GM23338 (cell line): ENCODE measurements around the gene TMEM14B. TPM values are rescaled to one million over a fixed set of nuclear protein-coding genes. Genes with fewer than 3 reads are reported as not detected.

Experiments used
- ATAC-seq: fragments of 200-7000 bp; cut with Tn5 transposase; 3 replicates; pipeline ENCODE4 v1.9.1; 2020
- DNase-seq: peaks from one replicate; pipeline ENCODE4 v3.0.0-alpha.2; 2015; ENCODE audit warnings: low spot score
- H2AFZ ChIP-seq: fragments of 200-600 bp; sonication (generic); 2 replicates; pipeline ENCODE4 v1.8.0; 2016; ENCODE audit warnings: antibody characterized with exemption, mild to moderate bottlenecking, moderate library complexity
- H3F3A ChIP-seq: fragments of 200-600 bp; sonication (generic); replicated peaks from 2 replicates; pipeline ENCODE4 v1.8.0; 2017; ENCODE audit warnings: antibody characterized with exemption, mixed run types, low read depth
- H3K27ac ChIP-seq: fragments of 200-600 bp; sonication (generic); 2 replicates; pipeline ENCODE4 v1.6.1; 2016; ENCODE audit warnings: low read depth
- H3K27me3 ChIP-seq: fragments of 200-600 bp; sonication (generic); 2 replicates; pipeline ENCODE4 v1.8.0; 2016; ENCODE audit warnings: mild to moderate bottlenecking, mixed run types, moderate library complexity; ENCODE audit not compliant: insufficient read depth
- H3K36me3 ChIP-seq: fragments of 200-600 bp; sonication (generic); 2 replicates; pipeline ENCODE4 v1.8.0; 2016; ENCODE audit warnings: mild to moderate bottlenecking; ENCODE audit not compliant: insufficient read depth
- H3K4me1 ChIP-seq: fragments of 200-600 bp; sonication (generic); 2 replicates; pipeline ENCODE4 v1.8.0; 2016; ENCODE audit warnings: mild to moderate bottlenecking, moderate library complexity; ENCODE audit not compliant: insufficient read depth
- H3K4me2 ChIP-seq: fragments of 200-600 bp; sonication (generic); 2 replicates; pipeline ENCODE4 v1.7.1; 2017; ENCODE audit warnings: mixed run types
- H3K4me3 ChIP-seq: fragments of 200-600 bp; sonication (generic); 2 replicates; pipeline ENCODE4 v1.6.1; 2016; ENCODE audit warnings: mixed run types
- H3K79me2 ChIP-seq: fragments of 200-600 bp; sonication (generic); replicated peaks from 2 replicates; pipeline ENCODE4 v1.8.0; 2017; ENCODE audit warnings: mild to moderate bottlenecking; ENCODE audit not compliant: insufficient read depth
- H3K9me2 ChIP-seq: fragments of 200-600 bp; sonication (generic); 2 replicates; pipeline ENCODE4 v1.8.0; 2017; ENCODE audit not compliant: insufficient read depth
- H4K20me1 ChIP-seq: fragments of 200-600 bp; sonication (generic); replicated peaks from 2 replicates; pipeline ENCODE4 v1.8.0; 2017; ENCODE audit warnings: mild to moderate bottlenecking; ENCODE audit not compliant: insufficient read depth
- H3K27ac Mint-ChIP-seq: 2 replicates; pipeline ENCODE4 v1.8.0; 2020; ENCODE audit warnings: inconsistent platforms, mild to moderate bottlenecking, moderate library complexity, mixed read lengths
- H3K27me3 Mint-ChIP-seq: 3 replicates; pipeline ENCODE4 v1.8.0; 2022; ENCODE audit warnings: low read depth, mild to moderate bottlenecking, moderate library complexity, mixed read lengths, inconsistent platforms; ENCODE audit not compliant: insufficient read depth, poor library complexity
- H3K36me3 Mint-ChIP-seq: 3 replicates; pipeline ENCODE4 v1.8.0; 2021; ENCODE audit warnings: low read depth, mild to moderate bottlenecking, inconsistent platforms, moderate library complexity, mixed read lengths
- H3K4me1 Mint-ChIP-seq: 3 replicates; pipeline ENCODE4 v1.8.0; 2020; ENCODE audit warnings: mild to moderate bottlenecking, inconsistent platforms, mixed read lengths
- H3K4me3 Mint-ChIP-seq: 3 replicates; pipeline ENCODE4 v1.8.0; 2021; ENCODE audit warnings: moderate library complexity, mild to moderate bottlenecking, inconsistent platforms, mixed read lengths
- H3K9me3 Mint-ChIP-seq: 3 replicates; pipeline ENCODE4 v1.8.0; 2020; ENCODE audit warnings: moderate library complexity, mild to moderate bottlenecking, inconsistent platforms, mixed read lengths
- CTCF ChIP-seq, 2 experiments: fragments of 200-600 bp in 1 of 2; sonication (generic) in 1 of 2; conservative IDR thresholded peaks; 2 replicates each; pipeline versions ENCODE4 v1.5.1 to v1.6.1; 2016 to 2017; ENCODE audit warnings: antibody characterized with exemption in 2 of 2, low read depth in 2 of 2, mild to moderate bottlenecking in 2 of 2, moderate library complexity in 1 of 2
- ETS1 ChIP-seq: IDR thresholded peaks from 2 replicates; pipeline ENCODE4 v1.6.1; 2016; ENCODE audit warnings: antibody characterized with exemption
- EZH2 ChIP-seq: fragments of 200-600 bp; sonication (generic); IDR thresholded peaks from one replicate; pipeline ENCODE4 v1.8.0; 2017; ENCODE audit warnings: antibody characterized with exemption, mild to moderate bottlenecking, low read depth; ENCODE audit not compliant: unreplicated experiment
- EZH2phosphoT487 ChIP-seq: fragments of 200-600 bp; sonication (generic); IDR thresholded peaks from one replicate; pipeline ENCODE4 v1.8.1; 2018; ENCODE audit warnings: antibody characterized with exemption; ENCODE audit not compliant: unreplicated experiment
- JUNB ChIP-seq: IDR thresholded peaks from one replicate; pipeline ENCODE4 v1.6.1; 2016; ENCODE audit warnings: antibody characterized with exemption; ENCODE audit not compliant: unreplicated experiment
- NANOG ChIP-seq: IDR thresholded peaks from 2 replicates; pipeline ENCODE4 v1.6.1; 2016; ENCODE audit warnings: antibody characterized with exemption, borderline replicate concordance
- REST ChIP-seq: IDR thresholded peaks from one replicate; pipeline ENCODE4 v1.6.1; 2018; ENCODE audit warnings: antibody characterized with exemption; ENCODE audit not compliant: unreplicated experiment
- STAT1 ChIP-seq: IDR thresholded peaks from one replicate; pipeline ENCODE4 v1.6.1; 2016; ENCODE audit warnings: antibody characterized with exemption; ENCODE audit not compliant: unreplicated experiment
- ZNF114 ChIP-seq: fragments of 250-450 bp; sonication (Bioruptor Pico); IDR thresholded peaks from 2 replicates; pipeline ENCODE4 v1.5.0; 2020; ENCODE audit warnings: mild to moderate bottlenecking, moderate library complexity
- ZNF331 ChIP-seq: fragments of 250-450 bp; sonication (Bioruptor Pico); IDR thresholded peaks from 2 replicates; pipeline ENCODE4 v1.5.0; 2020; ENCODE audit warnings: low read depth, mild to moderate bottlenecking, moderate library complexity
- ZNF462 ChIP-seq: fragments of 250-450 bp; sonication (Bioruptor Pico); IDR thresholded peaks from 2 replicates; pipeline ENCODE4 v1.5.0; 2020; ENCODE audit warnings: mild to moderate bottlenecking, moderate library complexity
- polyA plus RNA-seq: library from polyadenylated mRNA; unstranded; fragments of >200 nt; fragmentation: Nextera tagmentation; extraction: Ambion mirVana; gene quantifications from 2 replicates; pipeline ENCODE4 v1.2.1, GENCODE V29; 2016
- total RNA-seq: library from RNA; depleted of rRNA; stranded (reverse); fragments of >200 nt; shearing (Covaris generic); gene quantifications from 2 replicates; pipeline ENCODE4 v1.2.3, GENCODE V29; 2014

TMEM14B gene
- total and polyA plus RNA-seq, 2 experiments from 2014 or later: 104 to 210 TPM

- TF ChIP-seq ZNF462: no peak
- no peak for TF ChIP-seq CTCF (conservative IDR thresholded peaks at IDR 0.05; ENCODE audit: low read depth in 2 of 2)
- no peak for TF ChIP-seq ZNF331
Measured at GRCh38 chr6:10793695-10794094, 46.1 kb downstream of the TMEM14B start (continued).

GRCh38 chr6:10794239-10794638, 46.6 kb downstream of the TMEM14B start:
- Histone ChIP-seq H2AFZ (no peak overlapping the region), H3K4me3 (no peak overlapping the region), H3K27me3 (no peaks in the 10 kb centered on the region), H3K9me2 (no peaks in the 10 kb centered on the region), H3K36me3 (no peaks in the 10 kb centered on the region), H4K20me1 (peaks cover 1% of the 10 kb centered on the region), H3K4me1 (no peaks in the 10 kb centered on the region), H3K4me2 (no peak overlapping the region), H3F3A (no peaks in the 10 kb centered on the region; the same call in 1 of the 2 replicates), H3K27ac (no peak overlapping the region), H3K79me2 (no peaks in the 10 kb centered on the region)
- no peak for TF ChIP-seq EZH2
- TF ChIP-seq STAT1: no peak
- no peak for TF ChIP-seq EZH2phosphoT487
- TF ChIP-seq NANOG: no peak
- no peak for TF ChIP-seq JUNB
- no peak for TF ChIP-seq ZNF114 (CRISPR knock-in tag)
- no peak for TF ChIP-seq REST
- TF ChIP-seq ETS1: no peak
- H3K9me3 Mint-ChIP-seq: no peaks in the 10 kb centered on the region
- H3K4me3 Mint-ChIP-seq: no peak overlapping the region
- no peaks in the 10 kb centered on the region for H3K27me3 Mint-ChIP-seq
- no peak for DNase-seq
- no peaks in the 10 kb centered on the region for H3K36me3 Mint-ChIP-seq
- no peaks in the 10 kb centered on the region for H3K4me1 Mint-ChIP-seq
- H3K27ac Mint-ChIP-seq: peak overlapping the region; percentile 7; the same call in 1 of the 2 replicates
- ATAC-seq: no peak
